NCI-H460 (cell line): Measurements from ENCODE around the gene CYP19A1. TPM values are rescaled to one million over a fixed set of nuclear protein-coding genes. Genes with fewer than 3 reads are reported as not detected.

ENCODE experiments used
- DNase-seq: peaks from one replicate; pipeline ENCODE4 v3.0.0-alpha.2; 2016; ENCODE audit warnings: low read depth; ENCODE audit errors: extremely low read depth
- total RNA-seq: library from RNA; depleted of rRNA; stranded (reverse); fragments of >200 nt; shearing (Covaris generic); gene quantifications from 2 replicates; pipeline ENCODE4 v1.2.3, GENCODE V29; 2014

Gene CYP19A1
- total RNA-seq, 1 experiment from 2014 or later, result 0.79 TPM

DNA sequence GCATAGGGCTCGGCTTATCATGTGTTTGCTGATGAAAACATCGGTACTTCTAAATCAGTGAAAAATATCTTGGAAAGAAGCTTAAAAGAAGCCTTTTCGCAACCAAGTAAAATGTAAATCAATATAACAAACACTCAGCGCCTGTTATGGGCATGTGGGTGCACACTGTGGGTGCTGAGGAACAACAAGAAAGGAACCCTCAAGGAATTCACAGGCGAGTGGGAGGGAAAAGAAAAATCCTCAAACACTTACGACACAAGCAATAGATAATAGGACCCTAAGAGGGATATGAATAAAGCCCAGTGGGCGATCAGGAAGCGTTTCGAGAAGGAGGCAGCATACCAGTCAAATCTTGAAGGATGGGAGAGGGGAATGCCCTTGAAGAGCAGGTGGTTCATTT is 25.0 kb upstream of the CYP19A1 start:
- no peak for DNase-seq

DNA sequence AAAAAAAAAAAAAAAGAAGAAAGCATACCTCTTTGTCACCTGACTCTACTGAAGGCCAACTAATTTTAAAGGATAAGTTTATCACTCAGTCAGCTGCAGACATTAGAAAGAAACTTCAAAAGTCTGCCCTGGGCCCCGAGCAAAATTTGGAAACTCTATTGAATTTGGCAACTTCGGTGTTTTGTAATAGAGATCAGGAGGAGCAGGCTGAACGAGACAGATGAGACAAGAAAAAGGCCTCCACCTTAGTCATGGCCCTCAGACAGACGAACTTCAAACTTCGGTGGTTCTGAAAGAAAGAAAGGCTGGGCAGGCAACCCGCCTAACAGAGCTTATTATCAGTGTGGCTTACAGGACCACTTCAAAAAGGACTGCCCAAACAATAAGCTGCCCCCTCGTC is 21.6 kb upstream of the CYP19A1 start:
- DNase-seq, result no peak

DNA sequence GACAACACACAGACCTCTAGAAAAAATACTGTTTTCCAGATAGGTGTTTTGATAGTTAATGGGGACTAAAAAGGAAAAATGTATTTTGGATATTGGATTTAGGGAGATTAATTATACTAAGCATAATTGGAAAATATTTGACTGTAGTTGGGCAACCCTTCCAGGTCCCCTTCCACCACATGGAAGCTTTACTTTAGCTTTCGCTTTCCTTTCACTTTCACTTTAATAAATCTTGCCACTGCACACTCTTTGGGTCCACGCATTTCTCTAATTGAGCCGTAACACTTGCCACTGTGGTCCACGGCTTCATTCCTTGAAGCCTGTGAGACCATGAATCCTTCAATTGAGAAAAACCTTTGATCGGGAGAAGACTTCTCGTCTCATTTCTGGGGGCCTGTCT is 18.6 kb upstream of the CYP19A1 start:
- DNase-seq, result no peak

DNA sequence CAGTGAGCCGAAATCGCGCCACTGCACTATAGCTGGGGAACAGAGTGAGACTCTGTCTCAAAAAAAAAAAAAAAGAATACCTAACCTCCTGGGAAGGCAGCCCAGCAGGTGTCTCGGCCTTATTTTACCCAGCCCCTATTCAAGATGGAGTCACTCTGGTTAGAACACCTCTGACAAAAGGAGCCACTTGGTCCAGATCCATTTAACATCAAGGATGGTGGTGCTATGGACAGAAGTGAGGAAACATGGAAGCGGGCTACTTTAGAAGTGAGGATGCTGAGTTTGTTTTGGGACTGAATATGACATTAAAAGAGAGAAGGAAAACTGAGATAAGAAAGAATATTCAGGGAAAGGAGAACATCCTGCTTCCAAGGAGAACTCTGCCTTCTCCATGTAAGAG is 17.8 kb upstream of the CYP19A1 start:
- no peak for DNase-seq

DNA sequence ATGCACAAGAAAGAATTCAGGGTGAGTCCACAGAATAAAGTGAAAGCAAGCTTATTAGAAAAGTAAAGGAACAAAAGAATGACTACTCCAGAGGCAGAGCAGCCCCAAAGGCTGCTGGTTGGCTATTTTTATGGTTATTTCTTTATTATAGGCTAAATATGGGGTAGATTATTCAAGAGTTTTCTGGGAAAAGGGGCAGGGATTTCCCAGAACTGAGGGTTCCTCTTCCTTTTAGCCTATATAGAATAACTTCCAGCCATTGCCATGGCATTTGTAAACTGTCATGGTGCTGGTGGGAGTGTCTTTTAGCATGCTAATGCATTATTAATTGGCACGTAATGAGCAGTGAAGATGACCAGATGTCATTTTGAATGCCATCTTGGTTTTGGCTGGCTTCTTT is 16.7 kb upstream of the CYP19A1 start:
- no peak for DNase-seq

DNA sequence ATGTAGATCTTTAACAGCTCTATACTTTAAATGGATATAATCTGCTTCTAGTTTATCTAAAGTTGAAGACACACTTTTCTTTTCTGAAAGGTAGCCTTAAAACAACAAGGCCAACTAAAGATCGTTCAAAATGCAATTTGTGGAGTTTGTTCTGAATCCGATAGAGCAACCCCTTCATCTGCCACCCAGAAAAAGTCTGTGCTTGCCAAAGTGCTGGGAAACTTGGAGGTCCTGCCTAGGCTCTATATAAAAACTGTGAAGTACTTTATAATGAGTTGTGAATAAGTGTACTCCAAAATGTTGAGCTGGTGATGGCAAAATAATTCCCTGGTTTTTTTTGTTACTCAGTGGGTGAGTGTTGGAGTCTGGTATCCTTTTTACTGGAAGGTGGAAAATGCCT is 15.6 kb upstream of the CYP19A1 start:
- no peak for DNase-seq

DNA sequence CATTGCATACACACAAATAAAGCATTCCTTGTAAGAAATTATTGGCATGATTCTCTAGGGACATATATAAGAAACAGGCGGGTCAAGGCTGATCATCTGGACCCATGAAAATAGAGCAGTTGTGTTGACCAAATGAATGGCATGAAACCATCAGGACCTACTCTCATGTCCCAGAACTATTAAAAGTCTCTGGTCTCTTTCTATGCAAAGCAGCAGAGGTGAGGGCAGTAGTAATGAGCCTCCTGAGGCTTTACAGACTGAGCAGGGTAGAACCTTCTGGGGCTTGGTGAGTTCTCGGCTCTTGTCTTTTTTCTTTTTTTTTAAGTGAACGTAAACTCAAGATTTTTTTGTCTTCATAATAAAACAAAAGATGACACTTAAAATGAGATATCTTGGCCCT is 12.3 kb upstream of the CYP19A1 start:
- no peak for DNase-seq

DNA sequence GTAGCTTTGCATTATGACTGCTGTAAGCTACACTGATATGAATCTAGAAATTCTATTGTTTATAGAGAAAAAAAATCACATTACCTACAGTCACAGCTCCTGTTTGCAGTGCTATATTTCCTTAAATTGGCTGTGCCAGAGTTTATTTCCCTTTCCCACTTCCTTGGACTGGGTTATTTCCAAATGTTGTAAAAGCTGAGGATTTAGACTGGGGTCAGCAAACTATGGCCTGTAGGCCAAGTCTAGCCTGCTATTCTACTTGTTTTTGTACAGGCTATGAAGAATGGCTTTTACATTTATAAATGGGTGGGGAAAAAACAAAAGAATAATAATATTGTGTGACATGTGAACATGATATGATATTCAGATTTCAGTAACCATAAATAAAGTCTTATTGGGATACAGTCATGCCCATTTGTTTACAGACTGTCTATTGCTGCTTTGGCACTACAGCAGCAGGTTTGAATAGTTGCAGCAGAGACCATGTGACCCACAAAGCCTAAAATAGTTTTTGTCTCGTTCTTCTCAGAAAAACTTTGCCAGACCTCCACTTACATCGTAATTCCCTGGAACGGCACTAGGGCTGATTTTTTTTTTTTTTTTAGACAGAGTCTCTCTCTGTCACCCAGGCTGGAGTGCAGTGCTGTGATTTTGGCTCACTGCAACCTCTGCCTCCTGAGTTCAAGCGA is 10.9 kb upstream of the CYP19A1 start:
- DNase-seq, result no peak

DNA sequence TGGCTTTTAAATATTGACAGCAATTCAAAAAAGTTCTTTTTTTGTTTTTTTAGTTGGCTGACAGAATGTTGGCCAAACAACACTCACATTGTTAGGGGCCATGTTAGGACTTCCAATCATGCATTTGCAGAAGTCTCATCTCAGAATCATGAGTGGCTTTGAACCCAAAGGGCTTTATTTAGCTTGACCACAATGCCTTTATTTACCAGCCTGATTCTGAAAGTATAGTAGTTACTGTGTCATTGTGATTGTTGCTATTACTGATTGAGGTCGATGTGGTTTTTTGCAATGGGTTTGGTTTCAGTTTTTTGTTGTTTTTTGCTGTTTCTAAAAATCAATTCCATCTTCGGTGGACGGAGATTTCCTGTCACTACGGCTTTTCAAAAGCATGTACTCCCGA is 10.3 kb upstream of the CYP19A1 start:
- DNase-seq, result no peak

- DNase-seq, result no peak
These were observed 7.7 kb upstream of the CYP19A1 start for GRCh38 chr15:51346136-51346535.

- no peak for DNase-seq
These were observed 5.1 kb upstream of the CYP19A1 start for GRCh38 chr15:51343466-51343865.

- no peak for DNase-seq
These were observed 4.0 kb upstream of the CYP19A1 start for GRCh38 chr15:51342227-51342999.

DNA sequence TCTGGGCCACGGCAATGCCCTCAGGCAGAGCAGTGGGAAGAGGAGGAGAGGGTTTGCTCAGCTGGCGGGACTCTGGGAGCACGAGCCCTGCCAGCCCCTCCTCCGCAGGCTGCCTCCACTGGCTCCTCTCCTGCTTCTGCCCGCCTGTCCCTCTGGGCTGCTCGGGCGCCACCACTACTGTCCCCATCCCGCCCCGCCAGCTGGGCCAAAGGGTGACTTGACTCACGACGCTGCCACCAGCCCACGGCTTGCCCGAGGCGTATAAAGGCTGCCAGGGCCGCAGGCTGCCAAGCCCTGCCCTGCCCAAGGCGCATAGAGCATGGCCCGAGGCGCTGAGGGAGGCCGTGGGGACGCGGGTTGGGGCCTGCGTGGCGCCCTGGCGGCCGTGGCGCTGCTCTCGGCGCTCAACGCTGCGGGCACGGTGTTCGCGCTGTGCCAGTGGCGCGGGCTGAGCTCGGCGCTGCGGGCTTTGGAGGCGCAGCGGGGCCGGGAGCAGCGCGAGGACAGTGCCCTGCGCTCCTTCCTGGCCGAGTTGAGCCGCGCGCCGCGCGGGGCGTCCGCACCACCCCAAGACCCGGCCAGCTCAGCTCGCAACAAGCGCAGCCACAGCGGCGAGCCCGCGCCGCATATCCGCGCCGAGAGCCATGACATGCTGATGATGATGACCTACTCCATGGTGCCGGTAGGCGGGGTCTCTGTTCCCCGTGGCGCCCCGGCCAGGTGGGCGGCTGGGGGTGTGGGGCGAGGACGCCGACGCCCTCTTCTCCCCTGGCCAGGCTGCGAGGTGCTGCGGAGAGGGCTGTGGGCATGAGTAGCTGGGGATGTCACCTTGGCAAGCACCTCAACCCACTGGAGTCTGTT is 3.2 kb upstream of the CYP19A1 start, which contains the start of gene GLDN:
GLDN (plus strand) TSS at position 290 of the 861 bp plus-strand sequence; CDS start at position 320, 30 bp downstream.
- DNase-seq, result no peak

DNA sequence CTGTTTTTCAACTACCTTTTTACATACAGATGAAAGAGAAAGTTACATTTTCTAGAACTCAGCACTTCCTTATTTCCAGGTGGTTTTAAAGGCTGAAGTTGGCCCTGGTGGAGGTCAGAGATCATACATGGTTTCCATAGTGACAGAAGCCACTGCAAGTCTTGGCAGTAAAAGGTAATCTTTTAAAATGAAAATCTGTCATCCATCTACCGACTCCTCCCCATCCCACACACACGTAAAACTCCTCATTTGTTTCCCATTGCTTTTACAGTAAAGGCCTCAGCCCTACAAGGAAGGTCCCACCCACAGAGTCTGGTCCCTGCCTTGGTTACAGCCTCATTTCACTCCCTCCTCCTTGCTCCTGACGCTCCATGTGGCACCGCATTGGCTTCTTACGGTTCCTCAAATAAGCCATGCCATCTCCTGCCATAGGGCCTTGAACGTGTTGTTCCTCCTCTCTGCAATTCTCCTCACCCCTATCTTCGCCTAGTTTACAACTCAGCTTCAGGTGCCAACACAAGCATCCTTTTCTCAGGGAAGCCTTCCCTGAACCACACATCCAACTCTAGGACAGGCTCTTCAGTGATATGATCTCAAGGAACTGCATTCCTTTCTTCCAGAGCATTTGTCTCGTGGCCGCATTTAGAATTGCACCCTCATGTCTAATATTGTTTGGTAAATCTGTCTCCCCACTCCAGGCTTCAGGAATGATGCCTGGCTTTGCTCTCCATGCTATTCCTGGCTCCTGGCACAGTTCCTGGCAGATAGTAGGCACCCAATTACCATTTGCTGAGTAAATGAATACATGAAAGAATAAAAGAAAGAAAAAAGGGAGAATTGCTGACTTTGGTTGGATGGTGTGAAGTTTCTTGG is 2.6 kb downstream of the CYP19A1 start:
- no peak for DNase-seq

GRCh38 chr15:51335087-51335486 is 3.3 kb downstream of the CYP19A1 start:
- DNase-seq, result no peak

DNA sequence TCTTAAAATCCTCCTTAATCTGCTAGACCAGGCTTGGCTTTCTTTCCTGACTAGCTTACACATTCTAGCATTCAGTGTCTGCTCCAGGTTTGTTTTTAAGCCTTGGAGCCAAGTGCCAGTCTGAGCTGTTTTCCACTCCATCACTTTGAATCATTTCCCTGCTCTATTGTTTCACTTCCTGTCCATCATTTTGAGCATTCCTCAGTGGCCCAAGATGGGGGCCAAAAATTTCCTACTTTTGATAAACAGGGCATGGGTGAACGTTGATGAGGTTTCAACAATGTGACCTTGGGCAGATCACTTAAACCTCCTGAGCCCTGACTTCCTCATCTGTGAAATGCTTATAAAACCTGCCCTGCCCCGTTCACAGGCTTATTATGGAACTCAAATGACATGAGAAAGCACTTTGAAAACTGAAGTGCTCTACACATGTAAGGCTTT is 4.4 kb downstream of the CYP19A1 start:
- no peak for DNase-seq

DNA sequence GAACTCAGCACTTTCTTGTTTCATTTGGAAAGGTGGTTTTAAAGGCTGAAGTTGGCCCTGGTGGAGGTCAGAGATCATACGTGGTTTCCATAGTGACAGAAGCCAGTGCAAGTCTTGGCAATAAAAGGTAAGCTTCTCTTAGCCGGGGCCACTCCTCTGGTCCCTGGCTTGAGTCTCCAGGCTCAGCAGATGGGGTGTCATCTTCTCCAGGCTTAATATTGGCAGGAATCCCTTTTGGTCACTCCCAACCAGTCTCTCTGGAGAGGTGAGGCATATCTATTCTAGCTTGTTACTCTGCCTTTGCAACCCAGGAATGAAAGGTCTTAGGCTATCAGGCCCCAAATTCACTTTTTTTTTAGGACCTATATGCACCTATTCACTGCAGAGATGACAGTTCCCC is 4.8 kb downstream of the CYP19A1 start:
- DNase-seq, result no peak

DNA sequence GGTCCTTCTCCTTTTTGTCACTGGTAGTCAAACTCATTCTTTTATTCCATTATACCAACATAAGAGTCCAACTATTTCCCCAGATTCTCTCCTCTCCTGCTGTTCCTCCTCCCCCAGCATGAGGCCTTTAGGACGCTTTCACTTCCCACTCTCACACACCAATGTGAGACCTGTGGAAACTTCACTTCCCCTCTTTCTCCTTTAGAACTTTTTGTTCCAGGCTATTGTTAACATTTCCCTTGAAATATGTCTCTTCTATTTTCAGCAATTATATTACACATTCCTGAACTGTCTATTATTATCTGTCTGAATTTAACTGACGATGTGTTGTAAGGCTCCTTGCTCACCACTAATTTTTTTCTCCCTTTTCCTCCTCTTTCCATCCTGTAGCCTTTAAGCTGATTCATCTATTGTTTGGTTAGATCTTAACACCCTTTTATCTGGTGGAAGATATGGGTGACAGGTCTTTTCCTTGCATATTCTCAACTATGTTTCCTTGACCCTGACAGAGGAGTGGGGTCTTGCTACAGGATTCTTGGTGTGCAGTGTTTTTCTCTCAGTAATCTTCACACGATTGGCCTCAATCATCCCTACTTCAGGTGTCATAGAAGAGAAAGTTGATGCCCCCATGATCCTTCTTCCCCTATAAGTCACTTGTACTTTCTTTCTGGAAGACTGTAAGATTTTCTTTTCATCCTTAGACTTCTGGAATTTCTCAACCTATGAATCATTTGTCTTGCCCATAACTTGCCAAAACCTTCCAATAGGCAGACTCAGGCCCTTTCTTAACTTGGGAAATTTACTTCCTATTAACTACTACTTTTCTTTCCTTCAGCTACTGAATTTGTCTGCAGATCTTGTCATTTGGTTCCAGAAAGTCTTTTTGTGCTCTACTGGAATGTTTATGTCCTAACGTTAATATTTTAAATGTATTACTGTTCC is 5.9 kb downstream of the CYP19A1 start:
- no peak for DNase-seq

GRCh38 chr15:51331141-51331540 is 7.3 kb downstream of the CYP19A1 start:
- no peak for DNase-seq
